Measurements from ENCODE around the gene OGG1. TPM values are rescaled to one million over a fixed set of nuclear protein-coding genes. Genes with fewer than 3 reads are reported as not detected.

The OGG1 gene
- polyA plus RNA-seq, 2 of the 4 experiments (the other 2 are of a cell fraction) = 18.1 to 21.2 TPM

GRCh38 chr3:9792405-9793160 is 42.8 kb downstream of the OGG1 start, which contains the start of the genes ARPC4 and TADA3 (continued):
- TF ChIP-seq ZFP36 (IDR thresholded peaks at IDR 0.05; ENCODE audit: borderline replicate concordance, partially characterized antibody) (no peak), TFCP2L1 (CRISPR knock-in tag; IDR thresholded peaks at IDR 0.05) (no peak), PHF8 (IDR thresholded peaks at IDR 0.05; ENCODE audit: borderline replicate concordance, low read depth) (peak; percentile 28), SMC3 (IDR thresholded peaks at IDR 0.05) (no peak), ZC3H11A (IDR thresholded peaks at IDR 0.05) (no peak), FOXS1 (CRISPR knock-in tag; IDR thresholded peaks at IDR 0.05) (no peak), MAX (IDR thresholded peaks at IDR 0.05) (peak; percentile 56), CEBPB (IDR thresholded peaks at IDR 0.05) (no peak), CHD2 (IDR thresholded peaks at IDR 0.05; ENCODE audit: low read length, partially characterized antibody) (peak; percentile 92), NPAS2 (CRISPR knock-in tag; IDR thresholded peaks at IDR 0.05; ENCODE audit: borderline replicate concordance) (no peak), BHLHE40 (IDR thresholded peaks at IDR 0.05; ENCODE audit: low read depth, low read length) (peak; percentile 87), REST (IDR thresholded peaks at IDR 0.05) (peak; percentile 95), RNF2 (IDR thresholded peaks at IDR 0.05; ENCODE audit: borderline replicate concordance, low read depth) (no peak), NFE2L2 (conservative IDR thresholded peaks at IDR 0.05; ENCODE audit: low read length) (no peak), JUNB (IDR thresholded peaks at IDR 0.05) (no peak), HDAC2 (IDR thresholded peaks at IDR 0.05) (no peak), CBX8 (IDR thresholded peaks at IDR 0.05) (no peak), HOXB13 (CRISPR knock-in tag; IDR thresholded peaks at IDR 0.05; ENCODE audit: low read depth) (no peak), NR3C1 (IDR thresholded peaks at IDR 0.05) (no peak), RCOR1 (IDR thresholded peaks at IDR 0.05; ENCODE audit: low read depth, low read length) (no peak), FOSB (CRISPR knock-in tag; IDR thresholded peaks at IDR 0.05) (no peak), CTCF (IDR thresholded peaks at IDR 0.05) (no peak), RAD21 (conservative IDR thresholded peaks at IDR 0.05 in 1 of 2, IDR thresholded peaks at IDR 0.05 in 1 of 2) (no peak), HOXB5 (CRISPR knock-in tag; IDR thresholded peaks at IDR 0.05) (no peak), GATA3 (IDR thresholded peaks at IDR 0.05; ENCODE audit: borderline replicate concordance) (peak; percentile 87; the same call in 1 of the 2 replicates), ZSCAN20 (CRISPR knock-in tag; IDR thresholded peaks at IDR 0.05) (no peak), CHD4 (IDR thresholded peaks at IDR 0.05; ENCODE audit: borderline replicate concordance) (no peak)
- TF ChIP-seq, protein P1, sequence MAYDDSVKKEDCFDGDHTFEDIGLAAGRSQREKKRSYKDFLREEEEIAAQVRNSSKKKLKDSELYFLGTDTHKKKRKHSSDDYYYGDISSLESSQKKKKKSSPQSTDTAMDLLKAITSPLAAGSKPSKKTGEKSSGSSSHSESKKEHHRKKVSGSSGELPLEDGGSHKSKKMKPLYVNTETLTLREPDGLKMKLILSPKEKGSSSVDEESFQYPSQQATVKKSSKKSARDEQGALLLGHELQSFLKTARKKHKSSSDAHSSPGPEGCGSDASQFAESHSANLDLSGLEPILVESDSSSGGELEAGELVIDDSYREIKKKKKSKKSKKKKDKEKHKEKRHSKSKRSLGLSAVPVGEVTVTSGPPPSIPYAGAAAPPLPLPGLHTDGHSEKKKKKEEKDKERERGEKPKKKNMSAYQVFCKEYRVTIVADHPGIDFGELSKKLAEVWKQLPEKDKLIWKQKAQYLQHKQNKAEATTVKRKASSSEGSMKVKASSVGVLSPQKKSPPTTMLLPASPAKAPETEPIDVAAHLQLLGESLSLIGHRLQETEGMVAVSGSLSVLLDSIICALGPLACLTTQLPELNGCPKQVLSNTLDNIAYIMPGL (CRISPR knock-in tag; IDR thresholded peaks at IDR 0.05; ENCODE audit: borderline replicate concordance) = no peak
- TF ChIP-seq, protein P2, sequence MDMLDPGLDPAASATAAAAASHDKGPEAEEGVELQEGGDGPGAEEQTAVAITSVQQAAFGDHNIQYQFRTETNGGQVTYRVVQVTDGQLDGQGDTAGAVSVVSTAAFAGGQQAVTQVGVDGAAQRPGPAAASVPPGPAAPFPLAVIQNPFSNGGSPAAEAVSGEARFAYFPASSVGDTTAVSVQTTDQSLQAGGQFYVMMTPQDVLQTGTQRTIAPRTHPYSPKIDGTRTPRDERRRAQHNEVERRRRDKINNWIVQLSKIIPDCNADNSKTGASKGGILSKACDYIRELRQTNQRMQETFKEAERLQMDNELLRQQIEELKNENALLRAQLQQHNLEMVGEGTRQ (IDR thresholded peaks at IDR 0.05) = no peak
- TF ChIP-seq, protein P3, sequence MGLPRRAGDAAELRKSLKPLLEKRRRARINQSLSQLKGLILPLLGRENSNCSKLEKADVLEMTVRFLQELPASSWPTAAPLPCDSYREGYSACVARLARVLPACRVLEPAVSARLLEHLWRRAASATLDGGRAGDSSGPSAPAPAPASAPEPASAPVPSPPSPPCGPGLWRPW (IDR thresholded peaks at IDR 0.05) = no peak
- TF ChIP-seq, protein P4, sequence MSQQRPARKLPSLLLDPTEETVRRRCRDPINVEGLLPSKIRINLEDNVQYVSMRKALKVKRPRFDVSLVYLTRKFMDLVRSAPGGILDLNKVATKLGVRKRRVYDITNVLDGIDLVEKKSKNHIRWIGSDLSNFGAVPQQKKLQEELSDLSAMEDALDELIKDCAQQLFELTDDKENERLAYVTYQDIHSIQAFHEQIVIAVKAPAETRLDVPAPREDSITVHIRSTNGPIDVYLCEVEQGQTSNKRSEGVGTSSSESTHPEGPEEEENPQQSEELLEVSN (IDR thresholded peaks at IDR 0.05; ENCODE audit: borderline replicate concordance, low read depth) = no peak; the same call in 1 of the 2 replicates
- TF ChIP-seq, protein P5, sequence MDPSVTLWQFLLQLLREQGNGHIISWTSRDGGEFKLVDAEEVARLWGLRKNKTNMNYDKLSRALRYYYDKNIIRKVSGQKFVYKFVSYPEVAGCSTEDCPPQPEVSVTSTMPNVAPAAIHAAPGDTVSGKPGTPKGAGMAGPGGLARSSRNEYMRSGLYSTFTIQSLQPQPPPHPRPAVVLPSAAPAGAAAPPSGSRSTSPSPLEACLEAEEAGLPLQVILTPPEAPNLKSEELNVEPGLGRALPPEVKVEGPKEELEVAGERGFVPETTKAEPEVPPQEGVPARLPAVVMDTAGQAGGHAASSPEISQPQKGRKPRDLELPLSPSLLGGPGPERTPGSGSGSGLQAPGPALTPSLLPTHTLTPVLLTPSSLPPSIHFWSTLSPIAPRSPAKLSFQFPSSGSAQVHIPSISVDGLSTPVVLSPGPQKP (IDR thresholded peaks at IDR 0.05; ENCODE audit: low read depth, low read length) = peak; percentile 71; the same call in 1 of the 2 replicates
